ENCODE data around the gene CENPH.
"Not testable (repeated sequence)": the region's sequence is repeated elsewhere in the genome, so short reads cannot be mapped to it uniquely, and the experiment has no call there.

GRCh38 chr5:69220371-69220770 lies 31.0 kb downstream of the CENPH start:
- not testable (repeated sequence) for TF ChIP-seq POLR2A, CTCF (IDR thresholded peaks at IDR 0.05)

Data from uterus (tissue), 2 donors.